ENCODE results near the gene P2RY12.

- TF ChIP-seq CSDC2 (CRISPR knock-in tag; IDR thresholded peaks at IDR 0.05) (no peak), PPARA (CRISPR knock-in tag; IDR thresholded peaks at IDR 0.05; ENCODE audit: borderline replicate concordance) (no peak), ZFP30 (CRISPR knock-in tag; IDR thresholded peaks at IDR 0.05) (no peak), ZNF565 (CRISPR knock-in tag; conservative IDR thresholded peaks at IDR 0.05; ENCODE audit: low read depth) (no peak), BACH2 (CRISPR knock-in tag; IDR thresholded peaks at IDR 0.05; ENCODE audit: borderline replicate concordance) (no peak), TCF4 (CRISPR knock-in tag; IDR thresholded peaks at IDR 0.05; ENCODE audit: borderline replicate concordance) (no peak), SNAI2 (CRISPR knock-in tag; IDR thresholded peaks at IDR 0.05) (no peak), RARB (CRISPR knock-in tag; IDR thresholded peaks at IDR 0.05) (no peak), OSR1 (CRISPR knock-in tag; IDR thresholded peaks at IDR 0.05) (no peak)
- TF ChIP-seq, protein P1, sequence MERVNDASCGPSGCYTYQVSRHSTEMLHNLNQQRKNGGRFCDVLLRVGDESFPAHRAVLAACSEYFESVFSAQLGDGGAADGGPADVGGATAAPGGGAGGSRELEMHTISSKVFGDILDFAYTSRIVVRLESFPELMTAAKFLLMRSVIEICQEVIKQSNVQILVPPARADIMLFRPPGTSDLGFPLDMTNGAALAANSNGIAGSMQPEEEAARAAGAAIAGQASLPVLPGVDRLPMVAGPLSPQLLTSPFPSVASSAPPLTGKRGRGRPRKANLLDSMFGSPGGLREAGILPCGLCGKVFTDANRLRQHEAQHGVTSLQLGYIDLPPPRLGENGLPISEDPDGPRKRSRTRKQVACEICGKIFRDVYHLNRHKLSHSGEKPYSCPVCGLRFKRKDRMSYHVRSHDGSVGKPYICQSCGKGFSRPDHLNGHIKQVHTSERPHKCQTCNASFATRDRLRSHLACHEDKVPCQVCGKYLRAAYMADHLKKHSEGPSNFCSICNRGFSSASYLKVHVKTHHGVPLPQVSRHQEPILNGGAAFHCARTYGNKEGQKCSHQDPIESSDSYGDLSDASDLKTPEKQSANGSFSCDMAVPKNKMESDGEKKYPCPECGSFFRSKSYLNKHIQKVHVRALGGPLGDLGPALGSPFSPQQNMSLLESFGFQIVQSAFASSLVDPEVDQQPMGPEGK (CRISPR knock-in tag; IDR thresholded peaks at IDR 0.05; ENCODE audit: borderline replicate concordance): no peak
Measured at GRCh38 chr3:151350656-151351055, 33.9 kb downstream of the P2RY12 start.
